Pancreas (tissue), 10 donors: ENCODE measurements around the gene GGA1. TPM values are rescaled to one million over a fixed set of nuclear protein-coding genes. Genes with fewer than 3 reads are reported as not detected.

ENCODE experiments used
- ATAC-seq, 4 donors: fragments of 200-7000 bp; cut with Tn5 transposase; one replicate each; pipeline versions ENCODE4 v1.8.0 to v1.9.1; 2020; ENCODE audit warnings: mild to moderate bottlenecking in 4 of 4, moderate library complexity in 4 of 4
- DNase-seq, 6 donors: peaks; one replicate each; pipeline ENCODE4 v3.0.0-alpha.2; 2020
- FAIRE-seq: peaks from 2 replicates; lab custom pipeline; 2012; peaks lifted over from hg19 to GRCh38; lab: Jason Lieb, UNC
- H3K27ac ChIP-seq, 4 donors: fragments of 200-600 bp; sonication (generic); 1 replicate in 3 of 4; 2 replicates in 1 of 4; pipeline versions ENCODE4 v1.5.0 to v1.8.0; 2020
- H3K27me3 ChIP-seq, 4 donors: fragments of 200-600 bp; one replicate each; pipeline ENCODE4 v1.8.0; 2021
- H3K36me3 ChIP-seq, 3 donors: fragments of 200-600 bp; sonication (generic) in 1 of 3; one replicate each; pipeline versions ENCODE4 v1.5.0 to v1.8.0; 2020 to 2021
- H3K4me1 ChIP-seq, 3 donors: fragments of 200-600 bp; one replicate each; pipeline ENCODE4 v1.8.0; 2021
- H3K4me3 ChIP-seq, 4 donors: fragments of 200-600 bp; sonication (generic) in 2 of 4; one replicate each; pipeline versions ENCODE4 v1.5.0 to v1.8.0; 2020 to 2021
- H3K9me3 ChIP-seq, 4 donors: fragments of 200-600 bp; one replicate each; pipeline ENCODE4 v1.8.0; 2021
- CTCF ChIP-seq, 4 donors: fragments of 200-600 bp; sonication (generic) in 3 of 4; IDR thresholded peaks; one replicate each; pipeline versions ENCODE4 v1.5.0 to v1.8.0; 2021; ENCODE audit warnings: antibody characterized with exemption in 4 of 4
- WGBS, 2 donors: extraction: QIAGEN DNeasy Blood & Tissue Kit; methylation state at CpG; one replicate each; pipeline ENCODE4 v1.1.7; 2013; 5-methylcytosine and 5-hydroxymethylcytosine counted together
- intact Hi-C, 3 donors: fragments of 100-400 bp; cut with DNase I; formaldehyde crosslinking; loops; one replicate each; pipeline versions ENCODE4 v1.11.1 to v1.14.2; 2022
- polyA plus RNA-seq, 2 donors: library from polyadenylated mRNA; stranded (reverse); fragments of 200-250 nt; gene quantifications; one replicate each; pipeline ENCODE4 v1.2.3, GENCODE V29; 2013
- total RNA-seq, 6 donors: library from RNA; stranded (reverse); fragmentation: NEBNext Ultra II Directional in 4 of 6; extraction: Animal tissue kit (Norgen Biotek cat#: 25700) in 4 of 6; gene quantifications; one replicate each; pipeline versions ENCODE4 v1.2.1 to v1.2.4, GENCODE V29; 2021 to 2023
- donor health status: healthy with polysubstance abuse.
- donor health status: DM: no; HTN: no; CAD: no; lungs with moderate emphysema.
- donor health status: DM: no; HTN: no; CAD: no.
- donor health status: control.
- donor health status: control.
- donor health status: Bipolar disorder and iron deficiency.
- donor health status: DM: yes; HTN: yes; CAD: no.
- donor health status: DM: no; HTN: no; CAD: no.
- donor health status: DM: no; HTN: no; CAD: no.
- donor health status: DM: yes; HTN: yes; CAD: no.

Gene GGA1
- total and polyA plus RNA-seq, 8 donors: 17.9 to 84.9 (median 23.9) TPM

DNA sequence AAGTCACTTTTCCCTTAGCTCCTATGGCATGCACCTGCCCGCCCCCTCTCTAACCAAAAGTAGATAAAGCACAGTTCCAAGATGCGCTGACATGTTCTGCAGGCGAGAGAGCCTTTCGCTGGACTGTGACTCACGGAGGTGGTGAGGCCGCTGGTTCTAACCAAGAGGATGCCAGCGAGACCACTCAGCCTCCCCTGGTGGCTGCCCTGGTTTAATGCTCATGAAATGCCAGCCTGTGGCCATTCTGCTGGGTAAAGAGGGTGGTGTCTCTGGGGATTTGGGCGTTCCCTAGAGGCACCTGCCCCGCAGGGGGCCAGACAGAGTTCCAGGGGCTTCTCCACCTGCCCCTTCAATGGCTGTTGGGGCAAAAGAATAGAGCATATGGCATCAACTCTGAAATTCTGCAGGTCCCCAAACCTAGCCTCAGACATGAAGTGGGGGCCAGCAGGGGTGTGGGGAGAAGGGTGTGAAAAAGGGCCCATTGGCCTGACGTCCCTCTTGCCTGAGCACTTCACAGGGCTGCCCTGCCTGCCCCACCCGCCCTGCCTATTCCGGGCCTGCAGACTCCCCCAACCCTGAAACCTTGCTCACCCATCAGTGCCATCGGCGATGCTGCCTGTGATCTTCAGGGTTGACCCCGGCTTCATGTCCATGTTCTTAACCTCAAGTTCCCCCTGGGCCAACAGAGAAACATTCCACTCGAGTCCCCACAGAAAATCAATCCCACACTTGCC, 37.2 kb upstream of the GGA1 start:
- no peak overlapping the region for H3K4me3 ChIP-seq
- no peaks in the 10 kb centered on the region for H3K9me3 ChIP-seq
- peaks cover 49 to 66% (median 59%) of the 10 kb centered on the region in 3 donors for H3K4me1 ChIP-seq
- intact Hi-C loops: no loop called here
- DNase-seq: peak in 3 of 6 donors; percentile 50 to 64 (median 62)
- no peak for FAIRE-seq
- H3K27ac ChIP-seq: peak overlapping the region; percentile 77 to 98 (median 95)
- no peak for ATAC-seq
- TF ChIP-seq CTCF (IDR thresholded peaks at IDR 0.05): no peak
- peaks cover 0 to 15% (median 5%) of the 10 kb centered on the region in 3 donors for H3K36me3 ChIP-seq
- no peaks in the 10 kb centered on the region for H3K27me3 ChIP-seq
- WGBS, 2 donors: 51 to 52% methylated on average over 16 of the region's 16 CpGs

GRCh38 chr22:37571992-37572373, 36.7 kb upstream of the GGA1 start:
- no peak for TF ChIP-seq CTCF (IDR thresholded peaks at IDR 0.05)
- WGBS, 2 donors: 72 to 84% methylated on average over 8 of the region's 8 CpGs
- Histone ChIP-seq H3K4me1 (peaks cover 43 to 61% (median 55%) of the 10 kb centered on the region in 3 donors), H3K4me3 (no peak overlapping the region), H3K27ac (peak overlapping the region in 3 of 4 donors; percentile 93 to 98 (median 97)), H3K27me3 (no peaks in the 10 kb centered on the region), H3K36me3 (peaks cover 0 to 9% (median 0%) of the 10 kb centered on the region in 3 donors), H3K9me3 (no peaks in the 10 kb centered on the region)
- no peak for FAIRE-seq
- intact Hi-C loops: no loop called here
- peak in 1 of 6 donors; percentile 42 for DNase-seq
- no peak for ATAC-seq

DNA sequence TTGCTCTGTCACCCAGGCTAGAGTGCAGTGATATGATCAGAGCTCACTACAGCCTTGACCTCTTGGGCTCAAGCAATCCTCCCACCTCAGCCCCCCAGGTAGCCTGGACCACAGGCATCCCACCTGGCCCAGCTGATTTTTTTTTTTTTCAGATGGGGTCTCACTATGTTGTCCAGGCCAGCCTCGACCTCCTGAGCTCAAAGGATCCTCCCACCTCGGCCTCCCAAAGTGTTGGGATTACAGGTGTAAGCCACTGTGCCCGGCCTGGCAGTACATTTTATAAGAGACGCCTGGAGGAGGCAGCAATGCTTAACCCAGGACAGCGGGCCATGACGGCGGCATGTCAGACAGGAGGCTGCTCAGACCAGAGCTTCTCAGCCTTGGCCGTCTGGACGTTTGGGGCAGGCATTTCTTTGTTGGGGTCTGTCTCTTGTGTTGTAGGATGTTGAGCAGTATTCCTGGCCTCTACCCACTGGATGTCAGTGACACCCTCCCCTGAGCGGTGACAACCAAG, 33.1 kb upstream of the GGA1 start:
- 58 to 69% methylated on average over 10 of the region's 10 CpGs for WGBS, 2 donors
- Histone ChIP-seq H3K9me3 (no peaks in the 10 kb centered on the region), H3K27me3 (no peaks in the 10 kb centered on the region), H3K36me3 (no peaks in the 10 kb centered on the region), H3K27ac (peak overlapping the region in 2 of 4 donors; percentile 70 to 80), H3K4me1 (peaks cover 29 to 42% (median 31%) of the 10 kb centered on the region in 3 donors), H3K4me3 (no peak overlapping the region)
- no peak for TF ChIP-seq CTCF (IDR thresholded peaks at IDR 0.05)
- no peak for FAIRE-seq
- intact Hi-C loops: no loop called here
- peak in 2 of 4 donors; percentile 8 to 27 for ATAC-seq
- DNase-seq: no peak

DNA sequence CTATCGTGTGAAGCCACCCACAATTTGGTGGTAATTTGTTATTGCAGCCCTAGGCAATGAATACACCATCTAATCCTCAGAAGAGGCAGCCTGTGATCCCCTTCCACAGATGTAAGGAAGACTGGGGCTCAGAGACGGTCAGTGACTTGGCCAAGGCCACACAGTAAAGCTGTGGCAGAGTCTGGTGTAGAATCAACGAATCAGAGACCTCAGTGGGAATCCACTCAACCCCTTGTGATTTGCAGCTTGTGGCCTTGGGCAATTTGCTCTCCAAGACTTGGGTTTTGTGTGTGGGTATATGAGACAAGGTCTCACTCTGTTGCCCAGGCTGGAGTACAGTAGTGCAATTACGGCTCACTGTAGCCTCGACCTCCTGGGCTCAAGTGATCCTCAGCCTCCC, 30.6 kb upstream of the GGA1 start:
- no peak for FAIRE-seq
- DNase-seq: no peak
- H3K4me3 ChIP-seq: peak overlapping the region in 1 of 4 donors; percentile 43
- ATAC-seq: no peak
- intact Hi-C loops: no loop called here
- WGBS, 2 donors: 39 to 42% methylated on average over 5 of the region's 5 CpGs
- peaks cover 40 to 46% (median 42%) of the 10 kb centered on the region in 3 donors for H3K4me1 ChIP-seq
- H3K27me3 ChIP-seq: no peaks in the 10 kb centered on the region
- no peaks in the 10 kb centered on the region for H3K36me3 ChIP-seq
- peak overlapping the region in 2 of 4 donors; percentile 75 to 82 for H3K27ac ChIP-seq
- TF ChIP-seq CTCF (IDR thresholded peaks at IDR 0.05): no peak
- H3K9me3 ChIP-seq: no peaks in the 10 kb centered on the region

- H3K27ac ChIP-seq: peak overlapping the region; percentile 43 to 82 (median 62)
- no peak for FAIRE-seq
- H3K9me3 ChIP-seq: no peaks in the 10 kb centered on the region
- H3K4me1 ChIP-seq: peaks cover 32 to 35% (median 34%) of the 10 kb centered on the region in 3 donors
- peak; percentile 78 to 90 (median 88) for ATAC-seq
- TF ChIP-seq CTCF (IDR thresholded peaks at IDR 0.05): no peak
- DNase-seq: peak; percentile 83 to 93 (median 90)
- intact Hi-C loops: no loop called here
- H3K4me3 ChIP-seq: no peak overlapping the region
- no peaks in the 10 kb centered on the region for H3K36me3 ChIP-seq
- 5% methylated on average over 9 of the region's 9 CpGs for WGBS, 2 donors
- no peaks in the 10 kb centered on the region for H3K27me3 ChIP-seq
Measured at GRCh38 chr22:37581504-37581903, 27.1 kb upstream of the GGA1 start.
